GM18520 (cell line): ENCODE results near the gene PPP2R3B.
"Not testable (repeated sequence)": the region's sequence is repeated elsewhere in the genome, so short reads cannot be mapped to it uniquely, and the experiment has no call there.

Experiments used
- ATAC-seq: cut with Tn5 transposase; IDR thresholded peaks from one replicate; pipeline ENCODE4 v1.9.1; 2021; ENCODE audit not compliant: unreplicated experiment

Gene PPP2R3B

DNA sequence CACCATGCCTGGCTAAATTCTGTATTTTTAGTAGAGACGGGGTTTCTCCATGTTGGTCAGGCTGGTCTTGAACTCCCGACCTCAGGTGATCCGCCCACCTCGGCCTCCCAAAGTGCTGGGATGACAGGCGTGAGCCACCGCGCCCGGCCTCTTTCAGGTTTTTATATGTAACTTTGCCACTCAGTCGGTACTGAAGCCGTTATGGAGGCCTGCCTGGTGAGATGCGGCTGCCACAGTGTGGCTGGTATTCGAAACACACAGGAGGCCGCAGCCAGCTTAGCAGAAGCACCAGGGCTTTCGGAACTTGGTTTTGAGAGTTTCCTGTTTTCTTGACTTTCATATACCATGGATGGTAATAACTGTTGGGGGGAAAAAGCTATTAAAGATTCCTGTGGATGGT is 62.0 kb downstream of the PPP2R3B start:
- ATAC-seq: not testable (repeated sequence)

DNA sequence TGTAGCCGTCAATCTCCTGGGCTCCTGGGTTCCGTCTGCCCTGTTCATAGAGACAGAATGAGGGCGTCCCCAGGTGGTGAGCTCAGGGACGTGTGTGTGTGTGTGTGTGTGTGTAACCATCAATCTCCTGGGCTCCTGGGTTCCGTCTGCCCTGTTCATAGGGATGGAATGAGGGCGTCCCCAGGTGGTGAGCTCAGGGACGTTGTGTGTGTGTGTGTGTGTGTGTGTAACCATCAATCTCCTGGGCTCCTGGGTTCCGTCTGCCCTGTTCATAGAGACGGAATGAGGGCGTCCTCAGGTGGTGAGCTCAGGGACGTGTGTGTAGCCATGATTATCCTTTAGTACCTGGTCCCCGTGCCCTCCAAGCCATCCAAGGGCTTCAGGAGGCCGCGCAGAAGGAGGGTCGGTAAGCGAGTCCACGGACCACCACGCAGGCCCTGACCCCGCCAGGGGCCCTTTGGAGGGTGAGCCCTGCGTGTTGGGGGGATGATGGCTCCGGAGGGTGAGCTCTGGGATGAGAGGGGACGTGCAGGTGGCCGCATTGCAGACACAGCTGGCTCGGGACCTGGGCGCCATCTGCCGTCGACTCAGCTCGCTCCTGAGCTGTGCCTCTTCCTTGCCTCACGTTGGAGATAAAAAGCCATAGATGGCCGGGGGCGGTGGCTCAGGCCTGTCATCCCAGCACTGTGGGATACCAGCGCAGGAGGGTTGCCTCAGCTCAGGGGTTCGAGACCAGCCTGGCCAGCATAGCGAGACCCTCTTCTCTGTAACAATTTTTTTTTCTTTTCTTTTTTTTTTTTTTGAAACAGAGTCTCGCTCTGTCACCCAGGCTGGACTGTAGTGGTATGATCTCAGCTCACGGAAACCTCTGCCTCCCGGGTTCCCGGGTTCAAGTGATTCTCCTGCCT is 62.7 kb downstream of the PPP2R3B start:
- no peak for ATAC-seq

DNA sequence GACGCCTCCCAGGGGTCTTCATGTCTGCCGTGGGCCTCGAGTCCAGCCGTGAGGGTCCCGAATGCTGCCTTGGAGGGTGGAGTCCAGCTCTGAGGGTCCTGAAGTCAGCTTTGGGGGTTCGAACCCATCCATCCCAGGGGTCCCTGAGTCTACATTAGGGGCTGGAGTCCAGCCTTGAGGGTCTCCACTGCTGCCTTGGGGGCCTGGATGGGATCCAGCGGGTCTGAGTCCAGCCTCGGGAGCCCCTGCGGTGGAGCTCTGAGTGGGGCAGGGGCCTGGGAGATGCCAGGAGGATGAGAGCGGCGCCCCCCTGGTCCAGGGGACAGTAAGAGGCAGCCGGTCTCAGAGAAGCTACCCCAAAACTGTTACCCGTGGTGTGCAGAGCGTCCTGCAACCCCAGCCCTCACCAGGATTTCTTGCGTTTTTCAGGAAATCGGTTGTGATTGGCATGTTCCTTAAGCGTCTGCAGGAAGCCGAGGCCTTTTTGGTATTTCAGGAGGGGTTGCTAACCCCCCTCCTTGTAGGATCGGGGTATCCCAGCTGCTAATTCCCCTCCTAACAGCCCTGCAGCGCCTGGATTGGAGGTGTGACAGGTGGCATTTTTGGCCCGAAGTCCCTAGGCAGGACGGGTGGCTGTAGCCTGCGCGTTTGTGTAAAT is 66.5 kb downstream of the PPP2R3B start:
- ATAC-seq: no peak

DNA sequence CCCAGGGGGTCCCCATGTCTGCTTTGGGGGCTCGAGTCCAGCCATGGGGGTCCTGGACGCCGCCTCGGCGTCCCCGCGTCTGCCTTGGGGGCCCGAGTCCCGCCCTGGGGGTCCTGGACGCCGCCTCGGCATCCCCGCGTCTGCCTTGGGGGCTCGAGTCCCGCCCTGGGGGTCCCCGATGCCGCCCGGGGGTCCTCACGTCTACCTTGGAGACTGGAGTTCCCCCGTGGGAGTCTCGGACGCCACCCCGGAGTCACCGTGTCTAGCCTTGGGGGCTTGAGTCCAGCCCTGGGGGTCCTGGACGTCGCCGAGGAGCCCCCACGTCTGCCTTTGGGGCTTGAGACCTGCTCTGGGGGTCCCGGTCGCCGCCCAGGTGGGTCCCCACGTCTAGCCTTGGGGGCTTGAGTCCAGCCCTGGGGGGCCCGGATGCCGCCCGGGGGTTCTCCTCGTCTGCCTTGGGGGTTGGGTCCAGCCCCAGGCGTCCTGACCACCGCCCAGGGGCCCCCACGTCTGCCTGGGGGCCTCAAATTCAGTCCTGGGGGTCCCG is 67.1 kb downstream of the PPP2R3B start:
- no peak for ATAC-seq

DNA sequence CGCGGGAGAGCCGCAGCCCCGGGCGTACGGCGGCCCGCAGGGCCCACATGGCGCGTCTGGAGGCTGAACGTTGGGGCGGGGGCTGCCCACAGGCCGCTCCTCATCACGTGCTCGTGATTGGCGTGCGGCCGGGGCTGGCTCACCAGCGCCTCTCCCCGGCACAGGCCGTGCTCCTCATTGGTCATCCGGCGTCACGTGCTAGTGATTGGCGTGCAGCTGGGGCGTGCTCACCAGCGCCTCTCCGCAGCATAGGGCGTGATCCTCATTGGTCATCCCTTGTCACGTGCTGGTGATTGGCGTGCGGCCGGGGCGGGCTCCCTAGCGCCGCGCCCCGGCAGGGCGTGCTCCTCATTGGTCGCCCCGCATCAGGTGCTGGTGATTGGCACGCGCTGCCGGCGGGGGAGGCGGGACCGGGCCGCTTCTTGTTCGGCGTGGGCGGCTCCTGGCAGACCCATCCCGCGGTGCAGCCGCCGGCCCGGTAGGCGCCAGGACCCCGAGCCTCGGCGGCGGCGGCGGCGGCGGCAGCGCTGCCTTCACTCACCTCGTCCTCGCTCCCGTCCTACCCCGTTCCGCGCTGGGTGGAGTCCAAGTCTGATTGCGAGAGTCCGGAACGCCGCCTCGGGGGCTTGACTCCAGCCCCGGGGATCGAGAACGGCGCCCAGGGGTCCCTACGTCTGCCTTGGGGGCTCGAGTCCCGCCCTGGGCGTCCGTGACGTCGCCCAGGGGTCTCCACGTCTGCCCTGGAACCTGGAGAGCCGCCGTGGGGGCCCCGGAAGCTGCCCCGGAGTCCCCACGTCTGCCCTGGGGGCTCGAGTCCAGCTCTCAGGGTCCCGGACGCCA is 67.7 kb downstream of the PPP2R3B start, which contains the start of gene GTPBP6:
GTPBP6 (minus strand) TSS at position 58 of the 840 bp plus-strand sequence; CDS start at position 49, 9 bp downstream.
- ATAC-seq: peak; percentile 93

DNA sequence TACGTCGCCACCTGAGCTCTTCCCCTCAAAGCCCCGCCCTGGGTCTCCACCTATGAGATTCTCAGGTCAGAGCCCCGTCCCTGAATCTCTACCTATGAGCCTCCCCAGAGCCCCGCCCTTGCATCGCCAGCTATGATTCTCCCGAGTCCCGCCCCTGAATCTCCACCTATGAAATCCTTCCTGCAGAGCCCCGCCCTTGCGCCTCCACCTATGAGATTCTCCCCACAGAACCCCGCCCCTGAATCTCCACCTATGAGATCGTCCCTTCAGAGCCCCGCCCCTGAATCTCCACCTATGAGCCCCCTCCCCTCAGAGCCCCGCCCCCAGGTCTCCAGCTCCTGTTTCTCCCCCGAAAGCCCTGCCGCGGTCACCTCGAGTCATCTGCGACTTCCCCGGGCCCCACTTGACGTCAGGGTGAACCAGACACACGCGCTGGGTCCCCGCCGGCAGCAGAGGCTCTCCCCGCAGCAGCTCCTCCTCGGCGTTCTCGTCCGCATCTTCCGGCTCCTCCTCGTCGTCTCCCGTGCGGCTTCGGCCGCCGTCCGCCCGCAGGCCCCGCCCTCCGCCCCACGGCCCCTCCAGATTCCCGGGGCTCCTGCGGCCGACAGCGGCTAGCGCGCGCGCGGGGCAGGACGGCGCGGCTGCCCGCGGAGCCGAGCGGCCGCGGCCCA is 68.5 kb downstream of the PPP2R3B start:
- ATAC-seq: peak; percentile 30

DNA sequence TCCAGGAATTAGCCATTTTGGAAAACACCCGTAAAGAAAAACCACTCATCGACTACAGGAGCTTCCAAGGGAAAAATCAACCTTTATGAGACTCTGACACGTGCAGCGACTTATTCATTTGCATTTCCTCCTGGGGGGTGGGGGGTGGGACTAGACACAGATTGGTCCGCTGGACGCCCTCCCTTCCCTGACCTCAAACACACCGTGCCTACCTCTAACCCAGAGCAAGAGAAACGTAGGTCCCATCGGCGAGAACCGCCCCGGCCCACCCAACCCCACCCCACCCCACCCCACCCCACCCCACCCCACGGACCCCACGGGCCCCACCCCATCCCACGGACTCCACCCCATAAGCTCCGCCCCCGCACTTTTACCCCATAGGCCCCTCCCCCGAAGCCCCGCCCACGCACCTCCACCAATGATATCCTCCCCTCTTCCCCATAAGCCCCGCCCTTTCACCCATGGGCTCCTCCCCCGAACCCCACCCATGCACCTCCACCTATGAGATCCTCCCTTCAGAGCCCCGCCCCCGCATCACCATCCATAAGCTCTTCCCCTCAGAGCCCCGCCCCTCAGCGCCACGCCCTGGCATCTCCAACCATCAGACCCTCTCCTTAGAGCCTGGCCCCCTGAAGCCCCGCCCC is 69.2 kb downstream of the PPP2R3B start:
- no peak for ATAC-seq

DNA sequence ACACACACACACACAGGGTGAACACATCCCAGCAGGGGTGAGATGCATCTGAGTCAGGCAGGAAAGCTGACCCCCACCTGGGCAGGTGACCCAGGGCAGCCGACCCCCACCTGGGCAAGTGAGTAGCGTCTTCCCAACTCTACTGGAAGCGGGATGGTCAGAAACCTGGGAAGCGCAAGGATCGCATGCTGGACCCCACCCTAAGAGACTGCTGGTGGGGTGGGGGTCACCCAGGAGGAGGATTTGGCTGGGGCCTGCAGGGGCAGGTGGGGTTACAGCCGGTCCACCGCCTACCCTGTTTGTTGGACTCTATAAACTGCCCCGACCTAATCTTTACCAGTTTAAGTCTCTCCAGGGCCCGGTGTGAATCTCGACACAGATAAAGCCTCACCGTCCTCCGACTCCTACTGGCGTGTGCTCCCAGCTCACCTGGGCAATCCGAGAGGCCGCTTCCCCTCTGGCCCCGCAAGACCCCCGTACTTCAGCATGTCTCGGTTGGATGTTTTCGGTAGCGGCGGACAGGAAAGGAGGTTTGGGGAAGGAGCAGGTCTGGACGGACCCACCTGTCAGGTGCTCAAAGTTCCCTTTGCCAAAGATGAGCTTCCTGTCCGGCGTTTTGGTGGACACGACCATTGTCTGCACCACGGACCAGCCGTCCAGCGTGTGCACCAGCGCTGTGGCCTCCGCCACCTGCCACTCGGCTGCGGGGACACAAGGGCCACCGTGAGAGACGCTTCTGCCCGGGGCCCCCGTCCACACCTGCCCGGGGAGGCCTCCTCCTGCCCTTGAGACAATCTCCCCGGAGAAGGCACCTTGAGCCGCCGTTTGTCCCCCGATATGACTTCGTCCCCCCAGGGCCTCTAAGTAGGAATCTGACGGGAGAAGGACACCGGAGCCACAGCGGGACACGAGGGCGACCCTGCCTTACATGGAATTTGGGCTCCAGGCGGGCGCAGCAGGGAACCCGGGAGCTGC is 70.1 kb downstream of the PPP2R3B start:
- ATAC-seq: no peak

DNA sequence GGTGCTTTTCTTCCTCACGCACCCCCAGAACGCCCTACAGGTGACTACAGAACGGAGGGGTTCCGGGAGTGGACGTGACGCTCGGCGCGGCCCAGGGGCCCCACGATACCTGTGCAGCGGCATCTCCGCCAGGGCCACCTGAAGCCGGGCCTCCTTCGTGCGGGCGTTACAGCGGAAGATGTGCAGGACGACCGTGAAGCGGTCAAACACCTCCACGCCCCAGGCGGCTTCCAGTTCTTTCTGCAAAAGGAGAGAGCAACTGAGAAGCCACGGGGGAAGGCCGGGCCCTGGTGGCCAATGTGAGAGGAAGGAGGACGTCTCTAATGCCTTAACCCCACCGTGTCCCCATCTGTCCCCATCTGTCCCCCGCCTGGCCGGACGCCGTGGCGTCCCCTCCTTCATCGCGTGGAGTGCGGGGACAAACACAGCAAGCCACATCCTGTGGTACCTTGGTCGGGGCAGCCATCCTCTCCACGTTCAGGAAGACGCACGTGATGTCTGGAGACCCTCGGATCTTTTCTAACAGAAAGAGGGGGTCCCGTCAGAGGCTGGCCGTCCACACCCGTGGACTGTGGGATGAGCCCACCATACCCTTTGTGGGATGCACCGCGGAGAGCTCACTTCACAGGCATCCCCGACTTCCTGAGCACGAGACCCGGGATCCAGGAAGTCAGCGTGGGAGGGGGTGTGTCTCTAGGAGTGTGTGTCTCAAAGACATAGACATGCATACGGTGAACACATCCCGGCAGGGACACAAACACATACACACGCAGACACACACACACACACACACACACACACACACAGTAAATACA is 71.7 kb downstream of the PPP2R3B start:
- ATAC-seq: no peak

DNA sequence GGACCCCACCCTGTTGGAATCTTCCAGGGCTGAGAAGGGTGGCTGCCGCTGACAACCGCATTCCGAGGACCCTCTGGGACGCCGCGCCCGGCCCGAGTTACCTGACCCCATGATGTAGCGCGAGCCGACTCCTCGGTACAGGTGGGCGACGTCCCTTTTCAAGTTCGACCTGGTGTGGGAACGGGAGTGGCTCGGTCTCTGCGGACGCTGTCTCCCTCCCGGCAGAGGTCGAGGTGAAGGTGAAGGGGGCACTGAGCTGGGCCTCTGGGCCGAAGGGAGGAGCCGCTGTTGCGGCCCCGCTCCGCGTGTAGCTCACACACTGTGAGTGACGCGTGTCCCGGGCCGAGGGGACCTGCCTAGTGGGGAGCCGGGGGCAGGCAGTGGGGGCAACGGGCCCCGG is 72.7 kb downstream of the PPP2R3B start:
- no peak for ATAC-seq

DNA sequence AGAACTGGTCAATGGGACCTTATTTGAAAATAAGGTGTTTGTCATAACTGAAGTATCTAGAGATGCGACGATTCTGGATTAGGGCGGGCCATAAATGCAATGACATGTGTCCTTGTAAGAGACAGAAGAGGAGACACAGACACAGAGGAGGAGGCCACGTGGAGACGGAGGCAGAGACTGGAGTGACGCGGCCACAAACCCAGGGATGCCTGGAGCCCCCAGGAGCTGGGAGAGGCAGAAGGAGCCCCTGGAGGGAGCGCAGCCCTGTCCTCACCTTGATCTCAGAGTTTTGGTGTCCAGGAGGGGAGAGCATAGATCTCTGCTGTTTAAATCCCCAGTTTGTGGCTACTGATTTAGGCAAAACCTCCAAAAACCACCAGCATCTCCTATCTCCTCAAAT is 73.2 kb downstream of the PPP2R3B start:
- ATAC-seq: no peak

DNA sequence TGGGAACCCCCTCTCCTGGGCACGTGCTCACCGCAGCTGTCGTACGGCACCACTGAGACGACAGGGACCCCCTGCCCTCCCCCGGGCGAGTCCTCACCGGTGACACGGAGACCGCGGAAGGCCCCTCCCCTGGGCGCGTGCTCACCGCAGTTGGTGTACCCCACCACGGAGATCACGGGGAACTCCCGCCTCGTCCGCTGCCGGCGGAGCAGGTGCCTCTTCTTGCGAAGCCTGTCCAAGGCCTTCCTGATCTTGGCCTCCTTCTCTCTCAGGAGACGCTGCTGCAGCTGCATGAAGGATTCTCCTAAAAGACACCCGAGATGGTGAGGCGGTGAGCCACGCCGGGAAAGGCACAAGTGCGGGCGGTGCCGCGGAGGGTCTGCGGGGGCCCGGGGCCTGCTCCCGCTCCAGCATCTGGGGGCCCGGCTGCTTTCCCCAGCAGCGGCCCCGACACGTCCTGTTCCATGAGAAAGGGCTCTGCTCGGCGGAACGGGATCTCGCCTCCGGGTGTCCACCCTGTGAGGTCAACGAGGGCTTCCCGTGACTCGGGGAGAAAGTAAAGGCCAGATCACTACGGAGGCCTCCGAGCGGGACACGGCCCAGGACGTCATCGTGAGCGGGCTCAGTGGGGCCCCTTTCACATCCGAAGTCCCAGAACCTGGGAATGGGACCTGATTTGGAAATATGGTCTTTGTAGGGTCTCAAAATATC is 73.9 kb downstream of the PPP2R3B start:
- no peak for ATAC-seq

DNA sequence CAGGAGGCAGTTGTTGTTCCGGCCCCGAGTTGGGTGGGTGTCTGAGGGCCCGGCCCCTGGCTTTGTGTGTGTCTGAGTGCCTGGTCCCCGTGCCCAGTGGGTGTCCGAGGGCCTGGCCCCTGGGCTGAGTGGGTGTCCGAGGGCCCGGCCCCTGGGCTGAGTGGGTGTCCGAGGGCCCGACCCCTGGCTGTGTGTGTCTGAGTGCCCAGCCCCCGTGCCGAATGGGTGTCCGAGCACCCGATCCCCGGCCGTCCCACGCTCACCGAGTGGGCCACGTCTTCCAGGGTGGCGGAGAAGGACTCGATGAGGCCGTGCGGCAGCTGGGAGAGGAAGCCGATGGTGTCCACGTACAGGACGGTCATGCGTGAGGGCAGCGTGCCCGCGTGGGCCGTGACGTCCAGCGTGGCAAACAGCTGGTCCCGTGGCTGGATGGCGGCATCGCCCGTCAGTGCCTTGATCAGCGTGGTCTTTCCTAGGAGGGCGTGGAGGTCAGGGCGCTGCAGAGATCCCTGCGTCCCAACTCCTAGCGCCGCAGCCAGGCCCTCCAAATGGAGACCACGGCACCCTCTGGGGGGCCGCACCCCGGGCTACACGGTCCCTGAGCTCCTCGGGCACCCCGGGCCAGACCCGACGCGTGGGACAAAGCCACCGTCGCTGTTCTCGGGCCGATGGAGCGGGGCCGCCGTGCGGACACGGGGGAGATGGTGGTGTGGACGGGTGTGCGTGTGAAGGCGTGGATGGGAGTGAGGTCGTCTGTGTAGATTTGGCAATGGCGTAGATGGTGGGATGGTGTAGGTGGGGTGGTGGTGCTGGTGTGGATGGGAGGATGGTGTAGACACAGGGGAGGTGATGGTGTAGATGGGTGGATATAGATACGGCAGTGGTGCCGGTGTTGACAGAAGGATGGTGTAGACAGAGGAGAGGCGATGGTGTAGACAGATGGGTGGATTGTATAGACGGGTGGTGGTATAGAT is 75.3 kb downstream of the PPP2R3B start:
- no peak for ATAC-seq

DNA sequence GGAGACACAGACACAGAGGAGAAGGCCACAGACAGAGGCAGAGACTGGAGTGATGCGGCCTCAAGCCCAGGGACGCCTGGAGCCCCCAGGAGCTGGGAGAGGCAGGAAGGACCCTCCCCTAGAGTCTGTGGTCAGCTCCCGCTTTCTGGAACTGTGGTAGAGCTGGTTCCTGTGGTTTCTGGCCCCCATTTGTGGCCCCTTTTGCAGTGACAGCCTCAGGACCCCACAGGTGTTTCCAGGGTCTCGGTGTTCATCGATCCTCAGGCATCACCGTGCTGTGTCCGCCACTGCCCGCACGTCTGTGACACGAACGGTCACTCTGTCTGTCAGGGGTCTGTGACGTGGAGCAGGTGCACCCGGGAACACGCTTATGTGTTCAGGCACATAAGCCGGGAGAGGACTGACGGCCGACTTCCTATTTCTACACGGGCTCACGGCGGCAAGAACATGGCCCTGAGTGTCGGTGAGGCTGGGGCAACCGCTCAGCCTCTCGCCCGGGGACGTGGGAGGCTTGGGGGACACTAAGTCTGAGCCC is 76.0 kb downstream of the PPP2R3B start:
- no peak for ATAC-seq

DNA sequence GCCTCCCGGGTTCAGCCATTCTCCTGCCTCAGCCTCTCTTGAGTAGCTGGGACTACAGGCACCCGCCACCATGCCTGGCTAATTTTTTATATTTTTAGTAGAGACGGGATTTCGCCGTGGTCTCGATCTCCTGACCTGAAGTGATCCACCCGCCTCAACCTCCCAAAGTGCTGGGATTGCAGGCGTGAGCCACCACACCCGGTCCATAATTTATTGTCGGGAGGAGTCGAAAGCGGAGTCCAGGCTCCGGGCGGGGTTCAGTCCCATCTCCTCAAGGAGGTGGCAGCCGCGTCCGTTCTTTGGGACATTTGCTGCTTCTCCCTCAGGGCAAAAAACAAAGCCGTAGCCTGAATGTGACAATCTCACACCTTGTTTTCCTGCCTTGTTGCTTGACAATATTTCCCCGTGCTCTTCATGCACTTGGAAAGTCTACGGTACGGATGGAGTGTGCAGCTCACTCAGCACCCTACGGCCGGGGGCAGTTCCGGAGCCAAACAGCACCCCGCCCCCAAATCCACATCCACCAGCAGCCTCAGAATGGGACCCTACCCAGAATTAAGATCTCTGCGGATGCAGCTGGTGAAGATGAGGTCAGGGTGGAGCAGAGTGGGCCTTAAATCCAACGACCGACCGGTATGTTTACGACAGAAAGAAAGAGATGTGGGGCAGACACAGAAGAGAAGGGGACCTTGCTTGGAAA is 77.7 kb downstream of the PPP2R3B start:
- ATAC-seq: no peak
